Right lobe of liver (tissue), 4 donors: ENCODE results near the gene MEIKIN.

ENCODE experiments used
- POLR2A ChIP-seq: fragments of 450-650 bp; IDR thresholded peaks from one replicate; pipeline ENCODE4 v1.6.1; 2017; ENCODE audit warnings: antibody characterized with exemption, mild to moderate bottlenecking
- TF ChIP-seq, protein P1 (sequence below), 4 donors: fragments of 200-600 bp in 3 of 4; fragments of 450-650 bp in 1 of 4; IDR thresholded peaks; one replicate each; pipeline versions ENCODE4 v1.5.1 to v1.8.0; 2016 to 2022; ENCODE audit warnings: antibody characterized with exemption in 4 of 4, mild to moderate bottlenecking in 2 of 4
- donor health status: DM: no; HTN: no; CAD: no.
- donor health status: DM: no; HTN: no; CAD: no.
- donor health status: DM: no; HTN: yes; CAD: no.

- TF ChIP-seq, protein P1, sequence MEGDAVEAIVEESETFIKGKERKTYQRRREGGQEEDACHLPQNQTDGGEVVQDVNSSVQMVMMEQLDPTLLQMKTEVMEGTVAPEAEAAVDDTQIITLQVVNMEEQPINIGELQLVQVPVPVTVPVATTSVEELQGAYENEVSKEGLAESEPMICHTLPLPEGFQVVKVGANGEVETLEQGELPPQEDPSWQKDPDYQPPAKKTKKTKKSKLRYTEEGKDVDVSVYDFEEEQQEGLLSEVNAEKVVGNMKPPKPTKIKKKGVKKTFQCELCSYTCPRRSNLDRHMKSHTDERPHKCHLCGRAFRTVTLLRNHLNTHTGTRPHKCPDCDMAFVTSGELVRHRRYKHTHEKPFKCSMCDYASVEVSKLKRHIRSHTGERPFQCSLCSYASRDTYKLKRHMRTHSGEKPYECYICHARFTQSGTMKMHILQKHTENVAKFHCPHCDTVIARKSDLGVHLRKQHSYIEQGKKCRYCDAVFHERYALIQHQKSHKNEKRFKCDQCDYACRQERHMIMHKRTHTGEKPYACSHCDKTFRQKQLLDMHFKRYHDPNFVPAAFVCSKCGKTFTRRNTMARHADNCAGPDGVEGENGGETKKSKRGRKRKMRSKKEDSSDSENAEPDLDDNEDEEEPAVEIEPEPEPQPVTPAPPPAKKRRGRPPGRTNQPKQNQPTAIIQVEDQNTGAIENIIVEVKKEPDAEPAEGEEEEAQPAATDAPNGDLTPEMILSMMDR (IDR thresholded peaks at IDR 0.05): no peak
- no peak for TF ChIP-seq POLR2A
Observed at GRCh38 chr5:131979816-131980215, 34.4 kb upstream of the MEIKIN start.
